ENCODE results near the gene APBA2. TPM values are rescaled to one million over a fixed set of nuclear protein-coding genes. Genes with fewer than 3 reads are reported as not detected.

The APBA2 gene
- total RNA-seq, 1 experiment from 2014 or later = 11.2 TPM

DNA sequence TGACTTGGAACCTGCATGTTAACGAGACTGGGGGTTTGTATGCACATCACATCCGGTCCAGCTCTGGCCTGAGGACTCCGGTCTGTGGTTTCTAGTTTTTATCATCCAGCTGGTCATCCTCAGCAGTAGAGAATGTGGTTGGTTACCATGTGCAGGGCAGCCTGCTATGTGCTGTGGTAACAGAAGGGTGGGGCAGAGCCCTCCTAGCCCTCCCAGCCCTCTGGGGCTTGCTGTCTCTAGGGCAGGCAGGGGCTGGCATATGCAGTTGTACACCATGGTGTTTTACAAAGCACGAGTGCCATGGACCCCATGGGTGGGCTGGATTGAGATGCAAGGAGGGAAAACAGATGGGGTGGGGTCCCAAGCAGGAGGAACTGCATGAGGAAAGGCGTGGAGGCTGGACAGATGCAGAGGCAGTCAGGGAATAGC is 70.2 kb downstream of the APBA2 start (continued):
- TF ChIP-seq, protein P1, sequence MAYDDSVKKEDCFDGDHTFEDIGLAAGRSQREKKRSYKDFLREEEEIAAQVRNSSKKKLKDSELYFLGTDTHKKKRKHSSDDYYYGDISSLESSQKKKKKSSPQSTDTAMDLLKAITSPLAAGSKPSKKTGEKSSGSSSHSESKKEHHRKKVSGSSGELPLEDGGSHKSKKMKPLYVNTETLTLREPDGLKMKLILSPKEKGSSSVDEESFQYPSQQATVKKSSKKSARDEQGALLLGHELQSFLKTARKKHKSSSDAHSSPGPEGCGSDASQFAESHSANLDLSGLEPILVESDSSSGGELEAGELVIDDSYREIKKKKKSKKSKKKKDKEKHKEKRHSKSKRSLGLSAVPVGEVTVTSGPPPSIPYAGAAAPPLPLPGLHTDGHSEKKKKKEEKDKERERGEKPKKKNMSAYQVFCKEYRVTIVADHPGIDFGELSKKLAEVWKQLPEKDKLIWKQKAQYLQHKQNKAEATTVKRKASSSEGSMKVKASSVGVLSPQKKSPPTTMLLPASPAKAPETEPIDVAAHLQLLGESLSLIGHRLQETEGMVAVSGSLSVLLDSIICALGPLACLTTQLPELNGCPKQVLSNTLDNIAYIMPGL (CRISPR knock-in tag; IDR thresholded peaks at IDR 0.05) = no peak
- TF ChIP-seq TEAD4 (CRISPR knock-in tag; IDR thresholded peaks at IDR 0.05) (no peak), TP53 (CRISPR knock-in tag; IDR thresholded peaks at IDR 0.05) (no peak), ZNF263 (CRISPR knock-in tag; IDR thresholded peaks at IDR 0.05; ENCODE audit: low read depth) (no peak), NR3C1 (CRISPR knock-in tag; conservative IDR thresholded peaks at IDR 0.05; ENCODE audit: low read depth) (no peak)
- TF ChIP-seq, protein P2, sequence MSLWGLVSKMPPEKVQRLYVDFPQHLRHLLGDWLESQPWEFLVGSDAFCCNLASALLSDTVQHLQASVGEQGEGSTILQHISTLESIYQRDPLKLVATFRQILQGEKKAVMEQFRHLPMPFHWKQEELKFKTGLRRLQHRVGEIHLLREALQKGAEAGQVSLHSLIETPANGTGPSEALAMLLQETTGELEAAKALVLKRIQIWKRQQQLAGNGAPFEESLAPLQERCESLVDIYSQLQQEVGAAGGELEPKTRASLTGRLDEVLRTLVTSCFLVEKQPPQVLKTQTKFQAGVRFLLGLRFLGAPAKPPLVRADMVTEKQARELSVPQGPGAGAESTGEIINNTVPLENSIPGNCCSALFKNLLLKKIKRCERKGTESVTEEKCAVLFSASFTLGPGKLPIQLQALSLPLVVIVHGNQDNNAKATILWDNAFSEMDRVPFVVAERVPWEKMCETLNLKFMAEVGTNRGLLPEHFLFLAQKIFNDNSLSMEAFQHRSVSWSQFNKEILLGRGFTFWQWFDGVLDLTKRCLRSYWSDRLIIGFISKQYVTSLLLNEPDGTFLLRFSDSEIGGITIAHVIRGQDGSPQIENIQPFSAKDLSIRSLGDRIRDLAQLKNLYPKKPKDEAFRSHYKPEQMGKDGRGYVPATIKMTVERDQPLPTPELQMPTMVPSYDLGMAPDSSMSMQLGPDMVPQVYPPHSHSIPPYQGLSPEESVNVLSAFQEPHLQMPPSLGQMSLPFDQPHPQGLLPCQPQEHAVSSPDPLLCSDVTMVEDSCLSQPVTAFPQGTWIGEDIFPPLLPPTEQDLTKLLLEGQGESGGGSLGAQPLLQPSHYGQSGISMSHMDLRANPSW (CRISPR knock-in tag; conservative IDR thresholded peaks at IDR 0.05; ENCODE audit: low read depth) = no peak

DNA sequence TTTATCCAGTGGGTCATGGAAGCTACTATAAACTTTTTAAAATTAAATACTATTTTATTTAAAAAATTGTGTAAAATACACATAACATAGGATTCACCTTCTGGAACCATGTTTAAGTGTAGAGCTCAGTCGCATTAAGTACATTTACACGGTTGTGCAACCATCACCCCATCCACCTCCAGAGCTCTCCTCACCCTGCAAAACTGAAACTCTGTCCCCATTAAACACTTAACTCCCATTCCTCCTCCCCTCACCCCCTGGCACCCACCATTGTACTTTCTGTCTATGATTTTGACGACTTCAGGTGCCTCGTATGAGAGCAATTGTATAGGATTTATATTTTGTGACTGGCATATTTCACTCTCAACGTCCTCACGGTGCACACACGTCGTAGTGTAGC is 70.7 kb downstream of the APBA2 start:
- Mint-ChIP-seq H3K27ac (no peak overlapping the region), H3K4me1 (peaks cover 28% of the 10 kb centered on the region), H3K36me3 (no peaks in the 10 kb centered on the region), H3K27me3 (ENCODE audit: low read depth) (no peaks in the 10 kb centered on the region), H3K9me3 (0 out of 2 replicates have a peak, but pooled peaks cover 3% of the 10 kb centered on the region), H3K4me3 (no peak overlapping the region)
- DNase-seq (ENCODE audit: low spot score) (no peak), ATAC-seq (no peak)
- ChIA-PET CTCF (interaction anchor here (0.7 to 1.0 kb wide), 2 partner anchors 21 to 62 kb away, joined by 3 read pairs; no protein-coding TSS in a partner anchor), POLR2A (no interaction called here)
- TF ChIP-seq AR (CRISPR knock-in tag; IDR thresholded peaks at IDR 0.05) (no peak), EMX1 (CRISPR knock-in tag; IDR thresholded peaks at IDR 0.05) (no peak), ZNF423 (CRISPR knock-in tag; IDR thresholded peaks at IDR 0.05) (no peak), ZBTB21 (CRISPR knock-in tag; IDR thresholded peaks at IDR 0.05; ENCODE audit: borderline replicate concordance) (no peak), ZNF138 (CRISPR knock-in tag; conservative IDR thresholded peaks at IDR 0.05) (no peak), MYBL2 (CRISPR knock-in tag; IDR thresholded peaks at IDR 0.05) (no peak), KAT7 (CRISPR knock-in tag; IDR thresholded peaks at IDR 0.05; ENCODE audit: borderline replicate concordance) (no peak), SP1 (CRISPR knock-in tag; conservative IDR thresholded peaks at IDR 0.05) (no peak), MAX (CRISPR knock-in tag; IDR thresholded peaks at IDR 0.05) (no peak), ATF3 (CRISPR knock-in tag; conservative IDR thresholded peaks at IDR 0.05) (no peak)
- TF ChIP-seq, protein P3, sequence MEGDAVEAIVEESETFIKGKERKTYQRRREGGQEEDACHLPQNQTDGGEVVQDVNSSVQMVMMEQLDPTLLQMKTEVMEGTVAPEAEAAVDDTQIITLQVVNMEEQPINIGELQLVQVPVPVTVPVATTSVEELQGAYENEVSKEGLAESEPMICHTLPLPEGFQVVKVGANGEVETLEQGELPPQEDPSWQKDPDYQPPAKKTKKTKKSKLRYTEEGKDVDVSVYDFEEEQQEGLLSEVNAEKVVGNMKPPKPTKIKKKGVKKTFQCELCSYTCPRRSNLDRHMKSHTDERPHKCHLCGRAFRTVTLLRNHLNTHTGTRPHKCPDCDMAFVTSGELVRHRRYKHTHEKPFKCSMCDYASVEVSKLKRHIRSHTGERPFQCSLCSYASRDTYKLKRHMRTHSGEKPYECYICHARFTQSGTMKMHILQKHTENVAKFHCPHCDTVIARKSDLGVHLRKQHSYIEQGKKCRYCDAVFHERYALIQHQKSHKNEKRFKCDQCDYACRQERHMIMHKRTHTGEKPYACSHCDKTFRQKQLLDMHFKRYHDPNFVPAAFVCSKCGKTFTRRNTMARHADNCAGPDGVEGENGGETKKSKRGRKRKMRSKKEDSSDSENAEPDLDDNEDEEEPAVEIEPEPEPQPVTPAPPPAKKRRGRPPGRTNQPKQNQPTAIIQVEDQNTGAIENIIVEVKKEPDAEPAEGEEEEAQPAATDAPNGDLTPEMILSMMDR (IDR thresholded peaks at IDR 0.05) = no peak
- TF ChIP-seq, protein P4, sequence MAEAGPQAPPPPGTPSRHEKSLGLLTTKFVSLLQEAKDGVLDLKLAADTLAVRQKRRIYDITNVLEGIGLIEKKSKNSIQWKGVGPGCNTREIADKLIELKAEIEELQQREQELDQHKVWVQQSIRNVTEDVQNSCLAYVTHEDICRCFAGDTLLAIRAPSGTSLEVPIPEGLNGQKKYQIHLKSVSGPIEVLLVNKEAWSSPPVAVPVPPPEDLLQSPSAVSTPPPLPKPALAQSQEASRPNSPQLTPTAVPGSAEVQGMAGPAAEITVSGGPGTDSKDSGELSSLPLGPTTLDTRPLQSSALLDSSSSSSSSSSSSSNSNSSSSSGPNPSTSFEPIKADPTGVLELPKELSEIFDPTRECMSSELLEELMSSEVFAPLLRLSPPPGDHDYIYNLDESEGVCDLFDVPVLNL (CRISPR knock-in tag; IDR thresholded peaks at IDR 0.05; ENCODE audit: borderline replicate concordance, low read depth) = no peak
- TF ChIP-seq, protein P5, sequence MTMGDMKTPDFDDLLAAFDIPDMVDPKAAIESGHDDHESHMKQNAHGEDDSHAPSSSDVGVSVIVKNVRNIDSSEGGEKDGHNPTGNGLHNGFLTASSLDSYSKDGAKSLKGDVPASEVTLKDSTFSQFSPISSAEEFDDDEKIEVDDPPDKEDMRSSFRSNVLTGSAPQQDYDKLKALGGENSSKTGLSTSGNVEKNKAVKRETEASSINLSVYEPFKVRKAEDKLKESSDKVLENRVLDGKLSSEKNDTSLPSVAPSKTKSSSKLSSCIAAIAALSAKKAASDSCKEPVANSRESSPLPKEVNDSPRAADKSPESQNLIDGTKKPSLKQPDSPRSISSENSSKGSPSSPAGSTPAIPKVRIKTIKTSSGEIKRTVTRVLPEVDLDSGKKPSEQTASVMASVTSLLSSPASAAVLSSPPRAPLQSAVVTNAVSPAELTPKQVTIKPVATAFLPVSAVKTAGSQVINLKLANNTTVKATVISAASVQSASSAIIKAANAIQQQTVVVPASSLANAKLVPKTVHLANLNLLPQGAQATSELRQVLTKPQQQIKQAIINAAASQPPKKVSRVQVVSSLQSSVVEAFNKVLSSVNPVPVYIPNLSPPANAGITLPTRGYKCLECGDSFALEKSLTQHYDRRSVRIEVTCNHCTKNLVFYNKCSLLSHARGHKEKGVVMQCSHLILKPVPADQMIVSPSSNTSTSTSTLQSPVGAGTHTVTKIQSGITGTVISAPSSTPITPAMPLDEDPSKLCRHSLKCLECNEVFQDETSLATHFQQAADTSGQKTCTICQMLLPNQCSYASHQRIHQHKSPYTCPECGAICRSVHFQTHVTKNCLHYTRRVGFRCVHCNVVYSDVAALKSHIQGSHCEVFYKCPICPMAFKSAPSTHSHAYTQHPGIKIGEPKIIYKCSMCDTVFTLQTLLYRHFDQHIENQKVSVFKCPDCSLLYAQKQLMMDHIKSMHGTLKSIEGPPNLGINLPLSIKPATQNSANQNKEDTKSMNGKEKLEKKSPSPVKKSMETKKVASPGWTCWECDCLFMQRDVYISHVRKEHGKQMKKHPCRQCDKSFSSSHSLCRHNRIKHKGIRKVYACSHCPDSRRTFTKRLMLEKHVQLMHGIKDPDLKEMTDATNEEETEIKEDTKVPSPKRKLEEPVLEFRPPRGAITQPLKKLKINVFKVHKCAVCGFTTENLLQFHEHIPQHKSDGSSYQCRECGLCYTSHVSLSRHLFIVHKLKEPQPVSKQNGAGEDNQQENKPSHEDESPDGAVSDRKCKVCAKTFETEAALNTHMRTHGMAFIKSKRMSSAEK (CRISPR knock-in tag; IDR thresholded peaks at IDR 0.05; ENCODE audit: borderline replicate concordance) = no peak
